HL-60/S4 treated with phorbol 12-myristate 13-acetate at 8.2 ng/mL for 4 days and 3 days (cell line): ENCODE results near the gene CEP76.
"Not testable (repeated sequence)": the region's sequence is repeated elsewhere in the genome, so short reads cannot be mapped to it uniquely, and the experiment has no call there.

ENCODE experiments used
- in situ Hi-C: fragments of 300-500 bp; cut with MboI; formaldehyde crosslinking; loops from 2 replicates; pipeline ENCODE4 v1.15.0; 2022; ENCODE audit warnings: low sequenced_read_pairs

The CEP76 gene

GRCh38 chr18:12652861-12653401, 49.6 kb downstream of the CEP76 start:
- in situ Hi-C loops, result no loop called here

- in situ Hi-C loops, result no loop called here
Measured at GRCh38 chr18:12651651-12652050, 50.9 kb downstream of the CEP76 start.

GRCh38 chr18:12647773-12648172, 54.8 kb downstream of the CEP76 start:
- in situ Hi-C loops, result no loop called here

- in situ Hi-C loops, result no loop called here
Measured at GRCh38 chr18:12645751-12646203, 56.7 kb downstream of the CEP76 start.

- in situ Hi-C loops, result no loop called here
Measured at GRCh38 chr18:12645254-12645653, 57.3 kb downstream of the CEP76 start.

- in situ Hi-C loops, result not testable (repeated sequence)
Measured at GRCh38 chr18:12643756-12644155, 58.8 kb downstream of the CEP76 start.

GRCh38 chr18:12640881-12641200, 61.7 kb downstream of the CEP76 start:
- in situ Hi-C loops, result no loop called here

GRCh38 chr18:12639990-12640880, 62.3 kb downstream of the CEP76 start:
- in situ Hi-C loops, result no loop called here

GRCh38 chr18:12638644-12639124, 63.8 kb downstream of the CEP76 start:
- in situ Hi-C loops, result no loop called here

GRCh38 chr18:12637901-12638643, 64.5 kb downstream of the CEP76 start:
- in situ Hi-C loops, result no loop called here

- in situ Hi-C loops, result no loop called here
Measured at GRCh38 chr18:12637393-12637792, 65.1 kb downstream of the CEP76 start.

GRCh38 chr18:12631831-12632477, 70.6 kb downstream of the CEP76 start:
- in situ Hi-C loops, result no loop called here

- in situ Hi-C loops, result no loop called here
Measured at GRCh38 chr18:12630136-12630535, 72.4 kb downstream of the CEP76 start.

- in situ Hi-C loops, result no loop called here
Measured at GRCh38 chr18:12628706-12629702, 73.5 kb downstream of the CEP76 start.

GRCh38 chr18:12627199-12627598, 75.3 kb downstream of the CEP76 start:
- in situ Hi-C loops, result not testable (repeated sequence)

- in situ Hi-C loops, result no loop called here
Measured at GRCh38 chr18:12625241-12625640, 77.3 kb downstream of the CEP76 start.
